HuH-7 (cell line): Measurements from ENCODE around the gene EXTL1.
A peak's percentile ranks its signal among the peaks of the same experiment; 100 is the strongest.

Source experiments
- DNase-seq: peaks from one replicate; pipeline ENCODE4 v3.0.0; 2011; ENCODE audit warnings: low spot score

EXTL1 gene

GRCh38 chr1:26023009-26023408 lies 1.4 kb downstream of the EXTL1 start:
- DNase-seq = no peak

DNA sequence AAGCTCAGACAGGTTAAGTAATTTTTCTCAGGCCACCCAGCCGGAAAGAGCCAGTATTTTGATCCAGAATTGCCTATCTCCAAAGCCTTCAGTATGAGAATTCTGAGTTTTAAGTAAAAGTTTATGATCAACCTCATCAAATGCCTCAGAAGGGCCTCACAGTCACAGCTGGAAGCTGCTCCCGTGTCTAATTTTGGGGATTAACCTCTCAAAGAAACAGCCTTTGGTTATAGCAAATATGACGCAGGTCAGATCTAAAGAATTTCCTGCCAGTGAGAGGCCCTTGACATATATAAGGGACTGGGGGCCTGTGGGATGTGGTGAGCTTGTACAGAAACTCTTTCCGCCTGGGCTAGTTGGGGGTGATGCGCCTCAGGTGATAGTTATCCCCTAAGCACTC lies 2.3 kb downstream of the EXTL1 start:
- DNase-seq = no peak

DNA sequence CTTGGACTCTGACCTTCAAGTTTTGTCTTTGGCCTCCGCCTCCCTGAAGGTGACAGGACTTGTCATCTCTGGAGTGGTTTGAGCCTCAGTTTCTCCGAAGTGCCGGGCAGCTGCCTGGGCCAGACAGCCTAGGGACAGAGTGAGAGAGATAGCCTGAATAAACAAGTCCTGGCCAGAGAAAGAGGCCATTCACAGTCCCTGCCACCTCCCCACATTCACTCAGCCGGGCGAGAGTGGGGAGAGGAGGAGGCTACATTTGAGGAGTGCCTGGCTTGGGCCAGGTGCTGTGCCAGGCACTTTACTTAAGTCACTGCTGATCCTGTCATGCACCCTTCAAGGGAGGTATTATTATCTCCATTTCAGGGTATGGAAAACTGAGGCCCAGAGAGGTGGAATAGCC lies 3.5 kb downstream of the EXTL1 start:
- no peak for DNase-seq

GRCh38 chr1:26025517-26025916 lies 3.9 kb downstream of the EXTL1 start:
- no peak for DNase-seq

GRCh38 chr1:26027716-26028489 lies 6.3 kb downstream of the EXTL1 start:
- DNase-seq = no peak

- DNase-seq = no peak
Measured at GRCh38 chr1:26028490-26028980, 7.0 kb downstream of the EXTL1 start.

DNA sequence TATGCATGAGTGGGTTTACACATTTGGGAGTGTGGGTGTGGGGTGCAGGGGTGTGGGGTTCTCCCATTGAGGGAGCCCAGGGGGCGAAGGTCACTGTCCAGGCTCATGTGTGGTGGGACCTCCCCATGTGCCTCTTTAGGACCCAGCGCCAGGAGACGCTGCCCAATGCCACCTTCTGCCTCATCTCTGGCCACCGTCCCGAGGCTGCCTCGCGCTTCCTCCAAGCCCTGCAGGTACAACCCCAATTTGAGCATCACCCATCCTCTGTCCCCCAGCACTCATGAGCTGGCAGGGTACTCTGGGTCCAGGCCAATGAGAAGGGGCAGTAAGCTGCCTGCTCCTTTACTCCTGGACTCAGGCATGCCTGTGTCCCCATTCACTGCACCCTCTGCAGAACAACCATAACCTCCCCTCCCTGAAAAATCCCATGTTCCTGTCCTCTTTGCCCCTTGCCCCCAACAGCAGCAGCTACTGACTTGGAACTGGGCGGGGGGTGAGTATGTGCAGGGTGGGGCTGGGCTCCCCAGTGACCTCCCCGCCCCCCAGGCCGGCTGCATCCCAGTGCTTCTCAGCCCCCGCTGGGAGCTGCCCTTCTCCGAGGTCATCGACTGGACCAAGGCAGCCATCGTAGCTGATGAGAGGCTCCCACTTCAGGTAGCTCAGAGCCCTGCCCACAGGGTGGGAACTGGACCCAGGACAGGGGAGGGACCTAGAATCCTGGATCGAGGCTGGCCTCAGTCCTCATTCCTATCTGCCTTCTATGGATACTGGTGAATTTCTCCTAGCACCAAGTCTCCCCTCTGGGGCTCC lies 7.7 kb downstream of the EXTL1 start:
- no peak for DNase-seq

- no peak for DNase-seq
Measured at GRCh38 chr1:26029864-26030481, 8.4 kb downstream of the EXTL1 start.

- DNase-seq = no peak
Measured at GRCh38 chr1:26031196-26031595, 9.6 kb downstream of the EXTL1 start.

DNA sequence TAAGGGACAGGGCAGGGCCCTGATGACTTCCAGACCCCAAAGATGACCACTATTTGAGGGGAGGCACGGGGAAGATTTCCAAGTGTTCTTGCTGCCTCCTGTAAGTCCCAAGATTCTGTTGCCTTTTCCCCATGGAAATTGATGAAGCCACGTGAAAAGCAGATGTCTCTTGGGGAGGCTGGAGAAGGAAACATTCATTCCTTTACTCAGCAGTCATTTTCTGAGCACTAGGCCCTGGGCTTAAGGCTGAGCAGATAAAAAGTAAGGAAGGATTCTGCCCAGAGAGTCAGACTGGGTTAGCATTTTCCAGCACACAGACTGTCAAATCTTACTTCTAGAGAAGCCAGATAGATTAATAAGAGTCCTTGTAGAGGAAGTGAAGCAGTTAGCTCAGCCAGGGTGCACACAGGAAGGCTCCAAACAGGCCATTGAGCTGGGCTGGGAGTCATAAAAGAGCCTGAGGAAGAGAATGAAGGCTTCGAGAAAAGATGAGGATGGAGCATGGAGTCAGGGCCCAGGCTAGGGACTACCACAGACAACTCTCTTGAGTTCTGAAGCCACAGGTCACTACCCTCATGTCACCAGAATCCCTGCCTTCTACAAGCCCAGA lies 10.1 kb downstream of the EXTL1 start:
- no peak for DNase-seq

DNA sequence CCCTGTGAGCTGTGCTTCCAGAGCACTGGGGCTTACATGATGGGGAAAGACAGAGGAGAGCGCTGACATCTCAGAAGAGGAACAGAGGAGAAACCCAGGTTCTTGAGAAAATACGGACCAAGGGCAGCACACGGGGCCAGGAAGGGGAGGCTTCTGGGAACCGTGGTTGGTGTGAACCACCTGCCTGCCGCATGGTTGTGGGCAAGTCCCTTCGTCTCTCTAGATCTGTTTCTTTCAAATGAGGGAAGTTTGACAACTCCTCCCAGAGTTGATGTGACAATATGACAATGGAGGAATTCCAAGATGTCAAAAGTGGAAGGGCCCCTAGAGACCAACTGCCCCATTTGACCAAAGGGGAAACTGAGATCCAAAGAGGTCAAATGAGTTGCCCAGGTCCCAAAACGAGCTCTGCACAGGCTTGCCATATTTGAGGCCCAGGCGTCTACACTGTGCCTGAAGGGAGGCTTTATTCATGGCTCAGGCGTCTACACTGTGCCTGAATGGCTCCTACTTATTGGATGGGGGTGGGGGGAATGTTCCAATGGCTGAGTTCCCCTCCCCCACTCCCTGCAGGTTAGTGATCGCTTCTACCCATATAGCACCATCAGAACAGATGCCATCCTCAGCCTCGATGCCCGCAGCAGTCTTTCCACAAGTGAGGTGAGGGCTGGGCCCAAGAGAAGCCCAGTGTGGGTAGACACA lies 11.2 kb downstream of the EXTL1 start:
- no peak for DNase-seq

- peak; percentile 47 for DNase-seq
Measured at GRCh38 chr1:26034504-26035202, 13.1 kb downstream of the EXTL1 start.

GRCh38 chr1:26035203-26035958 lies 13.8 kb downstream of the EXTL1 start:
- DNase-seq = peak; percentile 99

DNA sequence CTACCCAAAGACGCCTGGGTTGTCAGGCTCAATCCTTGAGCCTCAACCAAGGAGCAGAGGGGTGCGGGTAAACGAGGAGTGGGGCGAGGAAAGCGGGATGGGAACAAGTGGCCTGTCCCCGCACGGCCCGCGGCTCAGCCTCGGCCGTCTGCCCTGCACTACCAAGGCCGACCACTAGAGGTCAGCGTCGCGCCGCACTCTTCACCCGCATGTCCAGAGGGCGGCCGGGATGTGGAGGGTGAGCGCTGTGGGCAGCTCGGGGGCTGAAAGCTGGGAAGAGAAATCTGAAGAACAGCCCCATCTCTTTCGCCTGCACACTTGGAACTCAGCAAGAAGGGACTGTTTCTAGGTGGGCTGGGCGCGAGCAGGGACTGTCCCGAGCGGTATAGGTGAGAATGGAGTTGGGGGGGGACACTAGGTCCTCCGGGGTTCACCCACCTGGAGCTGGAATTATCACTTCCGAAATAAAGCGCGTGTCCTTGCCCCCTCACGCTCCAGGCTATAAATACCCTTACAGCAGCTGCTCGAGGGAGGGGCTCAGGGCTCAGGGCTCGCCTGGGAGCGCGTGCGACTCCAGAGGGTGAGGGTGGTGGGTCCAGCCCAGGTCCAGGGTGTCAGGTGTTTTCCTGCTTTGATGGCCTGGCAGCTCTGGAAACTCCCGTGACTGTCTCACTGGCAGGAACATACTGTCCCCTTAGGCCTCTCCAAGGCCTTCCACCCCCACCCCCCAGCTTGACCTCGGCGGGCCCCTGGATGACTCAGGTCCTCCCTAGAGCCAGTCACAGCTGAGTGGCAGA lies 14.6 kb downstream of the EXTL1 start:
- DNase-seq = peak; percentile 91

- DNase-seq = no peak
Measured at GRCh38 chr1:26036756-26037281, 15.2 kb downstream of the EXTL1 start.

GRCh38 chr1:26037904-26038303 lies 16.3 kb downstream of the EXTL1 start:
- DNase-seq = no peak

DNA sequence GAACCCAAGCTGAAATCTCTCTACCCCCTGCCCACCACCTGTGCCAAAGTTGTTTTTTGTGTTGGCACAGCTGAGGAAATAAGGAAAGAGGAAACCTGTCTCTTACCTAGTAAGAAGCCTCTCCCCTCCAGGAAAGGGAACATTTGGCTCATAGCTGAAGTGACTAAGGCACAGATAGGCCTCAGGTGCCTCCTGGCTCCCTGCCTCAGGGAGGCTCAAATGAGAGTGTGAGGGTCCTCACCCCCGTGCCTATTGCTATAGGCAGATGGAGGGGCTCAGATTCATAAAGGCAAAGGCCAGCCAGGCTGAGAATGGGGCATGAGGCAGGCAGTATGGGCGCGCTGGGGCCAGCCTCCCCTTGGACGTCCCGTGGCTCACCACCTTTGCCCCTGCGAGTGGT lies 16.9 kb downstream of the EXTL1 start:
- DNase-seq = no peak

GRCh38 chr1:26038904-26039303 lies 17.3 kb downstream of the EXTL1 start:
- DNase-seq = no peak

DNA sequence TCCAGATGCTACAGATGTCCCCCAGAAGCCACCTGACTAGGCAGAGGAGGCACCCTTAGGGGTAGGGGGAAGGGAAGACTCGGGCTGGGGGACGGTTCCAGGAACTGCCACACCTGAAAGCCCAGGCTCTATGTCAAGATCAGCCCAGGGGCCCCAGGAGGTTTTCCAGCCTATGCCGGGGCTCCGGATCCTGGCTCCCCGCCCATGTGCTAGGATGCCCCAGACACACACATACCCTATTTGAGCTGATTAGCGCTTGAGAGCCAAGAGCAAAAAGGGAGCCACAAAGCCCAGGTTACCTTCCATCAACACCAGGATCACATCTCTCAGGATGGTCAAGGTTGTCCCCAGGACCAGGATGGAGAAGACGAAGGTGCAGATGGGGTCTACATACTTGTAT lies 19.8 kb downstream of the EXTL1 start:
- no peak for DNase-seq
